CD4-positive, alpha-beta T cell treated with Interleukin-4 for 1 hour (primary cell): ENCODE results near the gene ZBTB5.
A peak's percentile ranks its signal among the peaks of the same experiment; 100 is the strongest.
"Not testable (repeated sequence)": the region's sequence is repeated elsewhere in the genome, so short reads cannot be mapped to it uniquely, and the experiment has no call there.

Experiments
- DNase-seq, 2 donors: peaks; one replicate each; pipeline ENCODE4 v3.0.0-alpha.2; 2020 to 2022

The ZBTB5 gene, protein sequence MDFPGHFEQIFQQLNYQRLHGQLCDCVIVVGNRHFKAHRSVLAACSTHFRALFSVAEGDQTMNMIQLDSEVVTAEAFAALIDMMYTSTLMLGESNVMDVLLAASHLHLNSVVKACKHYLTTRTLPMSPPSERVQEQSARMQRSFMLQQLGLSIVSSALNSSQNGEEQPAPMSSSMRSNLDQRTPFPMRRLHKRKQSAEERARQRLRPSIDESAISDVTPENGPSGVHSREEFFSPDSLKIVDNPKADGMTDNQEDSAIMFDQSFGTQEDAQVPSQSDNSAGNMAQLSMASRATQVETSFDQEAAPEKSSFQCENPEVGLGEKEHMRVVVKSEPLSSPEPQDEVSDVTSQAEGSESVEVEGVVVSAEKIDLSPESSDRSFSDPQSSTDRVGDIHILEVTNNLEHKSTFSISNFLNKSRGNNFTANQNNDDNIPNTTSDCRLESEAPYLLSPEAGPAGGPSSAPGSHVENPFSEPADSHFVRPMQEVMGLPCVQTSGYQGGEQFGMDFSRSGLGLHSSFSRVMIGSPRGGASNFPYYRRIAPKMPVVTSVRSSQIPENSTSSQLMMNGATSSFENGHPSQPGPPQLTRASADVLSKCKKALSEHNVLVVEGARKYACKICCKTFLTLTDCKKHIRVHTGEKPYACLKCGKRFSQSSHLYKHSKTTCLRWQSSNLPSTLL

DNA sequence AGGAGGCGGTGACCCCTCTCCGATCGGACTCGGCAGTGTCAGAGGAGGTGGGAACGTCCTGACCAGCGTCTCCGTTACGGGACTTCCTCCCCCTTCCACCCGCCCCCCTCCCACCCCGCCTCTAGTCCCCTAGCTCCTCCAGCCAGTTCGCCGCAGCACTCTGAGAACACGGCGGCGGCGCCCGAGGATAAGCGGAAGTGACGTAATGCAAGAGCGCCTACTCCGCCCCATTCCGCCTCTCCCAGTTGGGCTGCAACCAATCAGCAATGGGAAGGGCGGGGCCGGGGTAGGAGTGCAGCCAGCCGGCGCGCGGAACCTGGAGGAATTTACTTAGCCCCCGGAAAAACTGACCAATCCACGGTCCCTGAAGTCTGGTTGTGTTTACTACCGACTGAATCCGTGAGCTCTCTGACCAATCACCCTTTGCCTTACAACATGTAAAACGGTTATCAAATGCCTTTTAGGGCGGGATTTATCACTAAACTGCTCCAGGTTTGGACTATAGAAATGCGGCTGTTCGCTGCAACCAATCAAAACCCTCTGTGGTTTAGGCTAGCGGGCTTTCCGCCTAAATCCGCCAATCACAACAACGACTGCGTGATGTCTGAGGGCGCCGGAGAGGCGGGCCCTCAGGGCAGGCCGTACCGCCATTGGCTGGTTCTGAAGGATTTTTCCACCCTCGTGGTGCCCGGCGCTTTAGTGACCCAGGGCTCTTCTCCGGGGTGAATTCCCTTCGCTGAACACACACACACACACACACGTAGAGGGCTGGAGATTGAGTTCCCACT, at the start of gene ZBTB5:
TSS of gene ZBTB5 (minus strand) at position 202 of the 788 bp plus-strand sequence. CDS start 22,899 bp downstream, outside the sequence.
- DNase-seq, result peak; percentile 99

GRCh38 chr9:37514999-37515398, 49.7 kb upstream of the ZBTB5 start:
- DNase-seq, result no peak

DNA sequence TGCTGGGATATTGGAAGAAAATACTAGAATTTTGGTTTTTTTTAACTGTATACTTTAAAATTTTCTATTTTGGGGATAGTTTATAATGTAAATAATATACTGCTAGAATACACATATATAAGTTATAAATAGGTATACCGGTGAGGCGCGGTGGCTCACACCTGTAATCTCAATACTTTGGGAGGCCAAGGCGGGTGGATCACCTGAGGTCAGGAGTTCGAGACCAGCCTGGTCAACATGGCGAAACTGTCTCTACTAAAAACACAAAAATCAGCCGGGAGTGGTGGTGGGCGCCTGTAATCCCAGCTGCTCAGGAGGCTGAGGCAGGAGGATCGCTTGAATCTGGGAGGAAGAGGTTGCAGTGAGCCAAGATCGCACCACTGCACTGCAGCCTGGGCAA, 49.2 kb upstream of the ZBTB5 start:
- DNase-seq, result not testable (repeated sequence)

DNA sequence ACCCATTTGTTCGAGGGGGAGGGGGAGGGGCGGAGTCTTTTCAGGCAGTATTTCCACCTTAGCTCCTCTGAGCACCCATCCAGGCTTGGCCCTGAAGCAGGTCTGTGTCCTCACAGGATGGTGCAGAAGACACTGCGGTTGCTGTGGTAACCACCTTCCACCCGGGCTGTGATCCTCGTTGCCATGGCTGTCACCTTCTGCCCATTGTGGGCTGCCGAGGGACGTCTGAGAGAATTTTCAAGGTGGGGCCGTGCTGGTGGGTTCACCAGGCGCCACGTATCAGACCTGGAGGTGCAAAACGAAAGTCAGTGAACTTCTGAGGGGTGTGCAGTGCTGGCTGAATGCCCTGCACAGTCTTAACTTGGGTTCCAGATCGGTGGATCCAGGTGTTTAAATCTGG, 47.2 kb upstream of the ZBTB5 start:
- DNase-seq, result peak; percentile 50 to 67

DNA sequence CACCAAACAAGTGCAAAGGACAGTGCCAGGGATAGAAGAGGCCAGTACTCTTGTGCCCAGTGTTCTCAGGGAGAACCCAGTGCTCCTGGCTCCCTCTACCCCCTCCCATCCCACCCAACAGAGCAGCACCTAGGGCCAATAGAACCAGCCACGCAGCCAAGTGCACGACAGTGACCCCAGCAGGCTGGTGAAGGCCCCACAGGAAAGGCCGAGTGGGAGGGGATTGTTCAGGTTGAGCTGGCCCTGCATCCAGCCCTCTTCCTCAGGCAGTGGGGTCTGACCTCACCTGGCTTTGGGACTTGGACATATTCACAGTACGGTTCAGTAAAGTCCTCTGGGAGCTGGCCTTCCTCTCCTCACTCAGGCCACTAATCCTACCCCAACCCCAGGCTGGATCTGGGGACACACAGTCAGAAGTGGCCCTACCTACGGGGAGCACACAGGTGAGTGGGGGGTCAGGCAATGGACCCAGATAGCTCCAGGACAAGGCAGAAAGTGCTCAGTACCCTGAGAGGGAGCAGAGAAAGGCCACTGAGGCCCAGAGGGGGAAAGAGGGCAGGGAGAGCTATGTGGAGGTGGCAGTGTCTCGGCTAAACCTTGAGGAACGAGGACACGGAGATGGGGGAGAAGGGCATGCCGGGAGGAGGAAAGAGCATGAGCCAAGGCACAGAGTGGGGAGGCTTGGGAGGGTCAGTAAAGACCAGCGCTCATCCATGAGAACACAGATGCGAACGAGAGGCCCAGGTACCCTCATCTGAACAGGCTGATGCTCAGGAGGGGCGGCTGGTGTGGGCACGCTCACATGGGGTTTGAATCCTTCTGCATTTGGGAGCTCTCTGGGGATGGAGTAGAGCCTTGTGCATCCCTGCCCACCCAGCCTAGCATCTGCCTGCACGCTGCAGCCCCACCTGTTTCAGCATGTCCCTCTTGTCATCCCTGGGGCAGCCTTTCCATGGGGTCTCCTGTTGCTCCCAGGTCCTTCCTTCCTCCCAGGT, 46.1 kb upstream of the ZBTB5 start:
- no peak for DNase-seq

- not testable (repeated sequence) for DNase-seq
These were observed 44.8 kb upstream of the ZBTB5 start for GRCh38 chr9:37510053-37510452.

DNA sequence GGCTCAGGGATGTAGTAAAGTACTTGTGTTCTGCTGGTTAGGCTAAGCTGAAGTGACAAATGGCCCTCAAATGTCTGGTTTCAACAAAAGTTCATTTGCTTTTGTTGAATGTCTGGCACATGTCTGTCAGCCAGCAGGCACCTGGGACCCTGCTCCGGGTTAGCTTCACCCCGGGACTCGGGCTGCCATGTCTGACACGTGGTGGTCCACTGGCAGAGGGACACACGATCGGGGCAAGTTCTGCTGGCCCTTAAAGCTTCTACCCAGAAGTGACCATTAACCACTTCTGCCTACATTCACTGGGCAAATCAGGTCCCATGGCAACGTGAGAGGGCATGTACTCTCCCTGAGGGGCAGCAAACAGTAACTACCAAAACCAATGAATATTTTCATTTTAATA, 44.3 kb upstream of the ZBTB5 start:
- DNase-seq, result no peak

GRCh38 chr9:37508834-37509206, 43.6 kb upstream of the ZBTB5 start:
- no peak for DNase-seq

DNA sequence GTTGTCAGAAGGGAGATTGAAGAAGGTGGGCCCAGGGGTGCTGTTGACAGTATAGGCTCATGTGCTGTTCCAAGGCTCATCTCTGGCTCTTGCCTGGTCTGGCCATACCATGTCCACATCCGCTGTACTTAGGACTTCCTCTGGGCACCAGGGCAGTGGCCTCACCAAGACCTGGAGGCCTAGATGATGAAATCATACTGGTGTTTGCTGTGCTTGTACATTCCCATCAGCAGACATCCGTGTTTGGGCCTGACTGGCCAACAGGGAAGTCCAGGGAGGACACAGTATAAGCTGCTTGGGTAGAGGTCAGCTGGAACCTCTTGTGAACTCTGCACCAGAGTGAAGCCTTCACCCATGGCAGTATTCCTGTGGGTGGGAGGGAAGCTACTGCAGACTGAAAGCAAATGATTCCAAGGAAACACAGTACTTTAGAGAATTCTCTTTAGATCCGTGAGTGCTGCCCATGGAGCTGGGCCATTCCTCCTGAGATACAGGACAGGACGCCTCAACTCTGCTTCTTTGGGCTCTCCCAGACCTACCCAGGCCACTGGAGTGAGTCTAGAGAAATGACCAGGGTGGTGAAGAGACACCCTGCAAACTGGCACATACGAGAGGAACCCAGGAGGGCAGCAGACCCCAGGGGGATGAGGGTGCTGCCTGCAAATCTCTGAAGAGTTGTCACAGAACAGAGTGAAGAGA, 43.0 kb upstream of the ZBTB5 start:
- DNase-seq, result no peak

DNA sequence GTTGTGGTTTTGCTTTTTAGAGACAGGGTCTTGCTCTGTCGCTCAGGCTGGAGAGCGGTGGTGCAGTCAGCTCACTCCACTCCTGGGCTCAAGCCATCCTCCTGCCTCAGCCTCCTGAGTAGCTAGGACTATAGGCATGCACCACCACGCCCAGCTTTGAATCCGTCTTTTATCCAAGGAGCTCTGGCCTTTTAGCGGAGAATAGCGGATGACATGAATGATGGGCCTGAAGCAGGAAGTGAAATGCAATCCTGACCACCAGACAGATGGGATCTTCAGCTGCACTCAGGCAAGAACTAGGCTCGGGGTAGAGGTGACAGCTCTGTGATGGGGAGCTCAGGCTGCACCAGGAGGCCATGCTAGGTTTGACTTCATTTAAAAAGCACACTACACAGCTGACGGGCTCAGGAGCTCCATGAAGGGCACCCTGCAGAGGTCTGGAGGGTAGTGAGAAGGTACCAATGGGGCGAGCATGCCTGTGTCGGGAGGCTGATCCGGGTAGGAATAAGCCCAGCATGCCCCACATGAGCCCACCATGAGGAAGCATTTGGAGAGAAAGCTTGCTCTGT, 42.4 kb upstream of the ZBTB5 start:
- DNase-seq, result no peak

DNA sequence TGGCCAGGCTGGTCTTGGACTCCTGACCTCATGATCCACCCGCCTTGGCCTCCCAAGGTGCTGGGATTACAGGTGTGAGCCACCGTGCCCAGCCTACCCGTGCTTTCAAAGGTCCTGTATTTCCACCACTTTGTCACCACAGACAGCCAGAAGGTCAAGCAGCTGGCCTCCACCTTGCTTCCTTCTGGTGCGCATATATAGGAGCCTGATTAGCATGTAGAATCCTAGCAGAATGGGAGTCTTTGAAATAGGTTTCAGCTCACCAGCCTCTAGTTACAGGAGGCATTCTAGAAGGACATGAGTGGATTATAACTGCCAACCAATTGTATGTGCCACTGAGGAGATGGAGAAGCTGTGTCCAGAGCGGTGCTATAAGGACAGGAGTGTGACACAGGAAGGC, 39.4 kb upstream of the ZBTB5 start:
- DNase-seq, result no peak

DNA sequence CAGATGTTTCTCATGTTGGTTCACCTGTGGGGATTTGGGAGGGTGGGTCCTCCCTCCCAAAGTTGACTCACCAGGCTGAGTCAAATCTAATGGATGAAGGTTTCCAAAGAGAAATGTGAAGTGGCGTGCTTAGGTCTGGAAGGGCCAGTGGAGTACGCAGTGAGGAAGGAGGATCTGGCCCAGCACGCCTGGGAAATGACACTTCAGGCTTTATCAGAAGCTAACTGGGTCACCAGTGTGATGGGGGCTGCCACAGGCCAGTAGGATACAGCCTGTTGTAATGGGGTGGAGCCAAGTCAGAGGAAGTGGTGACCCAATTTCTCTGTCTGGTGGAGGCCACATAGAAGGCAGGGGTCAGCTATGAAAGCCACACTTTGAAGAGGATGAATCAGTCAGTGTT, 38.5 kb upstream of the ZBTB5 start:
- peak; percentile 69 to 71 for DNase-seq

DNA sequence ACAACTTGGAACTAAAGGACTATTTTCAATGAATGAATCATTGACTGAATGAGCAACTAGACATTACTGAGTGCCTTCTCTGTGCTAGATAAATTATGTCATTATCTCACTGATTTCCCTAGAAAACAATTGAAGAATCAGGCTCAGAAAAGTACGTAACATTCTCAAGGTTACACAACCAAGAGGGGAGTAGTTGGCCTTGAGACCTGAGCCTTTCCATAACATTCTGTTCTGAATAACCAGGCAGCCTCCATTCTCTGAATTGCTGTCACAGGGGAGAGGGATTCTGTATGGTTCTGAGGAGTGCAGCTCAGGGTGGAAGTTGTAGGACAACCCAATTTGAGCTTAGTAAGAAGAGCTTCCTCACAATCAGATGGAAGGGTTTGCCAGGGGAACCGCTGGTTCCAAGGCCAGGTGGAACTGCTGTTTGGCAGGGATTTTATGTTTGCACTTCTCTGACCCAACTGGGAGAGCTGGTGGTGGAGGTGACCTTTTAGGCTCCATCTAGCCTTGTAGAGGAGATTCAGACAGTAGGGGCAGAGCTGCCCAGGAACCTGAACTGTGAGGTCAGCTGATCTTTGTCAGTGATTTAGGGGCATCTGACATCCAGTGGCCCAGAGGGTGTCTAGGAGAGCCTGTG, 36.8 kb upstream of the ZBTB5 start:
- no peak for DNase-seq

DNA sequence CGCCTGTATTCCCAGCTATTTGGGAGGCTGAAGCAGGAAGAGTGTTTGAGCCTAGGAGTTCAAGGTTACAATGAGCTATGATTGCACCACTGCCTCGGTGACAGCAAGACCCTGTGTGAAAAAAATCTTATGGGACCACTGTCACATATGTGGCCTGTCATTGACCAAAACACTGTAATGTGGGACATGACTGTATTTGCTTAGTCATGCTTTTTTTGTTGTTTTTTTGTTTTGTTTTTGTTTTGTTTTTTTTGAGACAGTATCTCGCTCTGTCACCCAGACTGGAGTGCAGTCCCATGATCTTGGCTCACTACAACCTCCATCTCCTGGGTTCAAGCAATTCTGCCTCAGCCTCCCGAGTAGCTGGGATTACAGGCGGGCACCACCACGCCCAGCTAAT, 34.0 kb upstream of the ZBTB5 start:
- DNase-seq, result no peak

GRCh38 chr9:37498457-37498856, 33.2 kb upstream of the ZBTB5 start:
- no peak for DNase-seq

DNA sequence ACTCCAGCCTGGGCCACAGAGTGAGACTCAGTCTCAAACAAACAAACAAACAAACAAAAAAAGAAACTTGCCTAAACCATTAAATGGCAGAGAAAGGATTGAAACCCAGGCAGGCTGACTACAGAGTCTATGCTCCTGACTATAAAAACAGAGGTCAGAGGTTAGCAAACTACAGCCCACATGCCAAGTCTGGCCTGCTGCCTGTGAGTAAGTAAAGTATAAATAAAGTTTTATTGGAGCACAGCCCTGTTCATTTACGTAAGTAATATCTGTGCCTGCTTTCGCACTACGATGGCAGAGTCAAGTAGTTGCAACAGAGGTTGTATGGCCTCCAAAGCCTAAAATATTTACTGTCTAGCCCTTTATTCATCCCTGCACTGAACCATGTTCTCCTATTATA, 32.1 kb upstream of the ZBTB5 start:
- no peak for DNase-seq

GRCh38 chr9:37496020-37496419, 30.8 kb upstream of the ZBTB5 start:
- DNase-seq, result no peak

GRCh38 chr9:37495571-37495970, 30.3 kb upstream of the ZBTB5 start:
- DNase-seq, result no peak

- no peak for DNase-seq
These were observed 26.7 kb upstream of the ZBTB5 start for GRCh38 chr9:37491939-37492338.

GRCh38 chr9:37486616-37487548, 21.6 kb upstream of the ZBTB5 start:
- DNase-seq, result no peak
